Tibial nerve (tissue), 3 donors: ENCODE results near the gene IL20RA.

Source experiments
- CTCF ChIP-seq, 5 experiments: fragments of 200-600 bp in 3 of 5; fragments of 450-650 bp in 2 of 5; sonication (generic) in 3 of 5; IDR thresholded peaks; one replicate each; pipeline ENCODE4 v1.5.1; 2016 to 2019; ENCODE audit warnings: antibody characterized with exemption in 5 of 5, mild to moderate bottlenecking in 3 of 5, moderate library complexity in 2 of 5
- POLR2A ChIP-seq, 2 donors: fragments of 450-650 bp; IDR thresholded peaks; one replicate each; pipeline ENCODE4 v1.6.1; 2017; ENCODE audit warnings: antibody characterized with exemption in 2 of 2, mild to moderate bottlenecking in 2 of 2, moderate library complexity in 2 of 2

- no peak for TF ChIP-seq CTCF (IDR thresholded peaks at IDR 0.05)
- no peak for TF ChIP-seq POLR2A (IDR thresholded peaks at IDR 0.05)
Observed at GRCh38 chr6:137080711-137081110, 35.9 kb upstream of the IL20RA start.
